A673 (cell line): ENCODE measurements around the gene ADORA2A.

Experiments
- CTCF ChIP-seq: fragments of 300-800, 200-600 bp; sonication (generic); conservative IDR thresholded peaks from 2 replicates; pipeline ENCODE4 v1.5.1; 2017; ENCODE audit warnings: low read depth, mild to moderate bottlenecking, antibody characterized with exemption, low read length, moderate library complexity, mixed read lengths
- EZH2 ChIP-seq: fragments of 200-600 bp; sonication (generic); IDR thresholded peaks from 2 replicates; pipeline ENCODE4 v1.6.1; 2017; ENCODE audit warnings: borderline replicate concordance, low read depth, mild to moderate bottlenecking, mixed read lengths, antibody characterized with exemption, low read length; ENCODE audit not compliant: poor library complexity, severe bottlenecking

GRCh38 chr22:24407278-24407665 lies 20.1 kb upstream of the ADORA2A start:
- TF ChIP-seq EZH2, result no peak
- no peak for TF ChIP-seq CTCF
